GM12878 (cell line): ENCODE data around the gene DBET. TPM values are rescaled to one million over a fixed set of nuclear protein-coding genes. Genes with fewer than 3 reads are reported as not detected.

ENCODE experiments used
- ATAC-seq: fragments of 200-7000 bp; cut with Tn5 transposase; 3 replicates; pipeline ENCODE4 v1.9.1; 2020; ENCODE audit warnings: mild to moderate bottlenecking, moderate library complexity
- BruUV-seq: library from RNA; stranded (reverse); fragments of 400-500 nt; replicated peaks from 2 replicates; lab custom pipeline; 2021; lab: Mats Ljungman, UMichigan
- CTCF ChIA-PET: fragments of 300-600 bp; sonication (Branson Sonifier 250); formaldehyde crosslinking; extraction: SDS; loops from one replicate; lab custom pipeline; 2021; ENCODE audit warnings: inconsistent platforms; lab: Yijun Ruan, JAX
- POLR2A ChIA-PET: fragments of 350-600 bp; formaldehyde crosslinking; extraction: SDS; loops from one replicate; lab custom pipeline; 2021; ENCODE audit warnings: inconsistent platforms; lab: Charles Lee
- RAD21 ChIA-PET: fragments of 300-600 bp; sonication (Branson Sonifier 250); formaldehyde crosslinking; loops from one replicate; lab custom pipeline; 2023; ENCODE audit warnings: antibody characterized with exemption; ENCODE audit not compliant: unreplicated experiment; lab: Charles Lee
- SMC1A ChIA-PET: fragments of 300-600 bp; sonication (Branson Sonifier 250); formaldehyde crosslinking; loops from one replicate; lab custom pipeline; 2023; ENCODE audit not compliant: unreplicated experiment, uncharacterized antibody; lab: Charles Lee
- DNase-seq: peaks from one replicate; pipeline ENCODE4 v3.0.0-alpha.2; 2011; ENCODE audit warnings: low read depth, low spot score
- FAIRE-seq: peaks from 3 replicates; lab custom pipeline; 2011; peaks lifted over from hg19 to GRCh38; lab: Jason Lieb, UNC
- H2AFZ ChIP-seq: 2 replicates; pipeline ENCODE4 v1.6.0; 2011; ENCODE audit warnings: low read depth, low read length, control low read depth; ENCODE audit not compliant: control insufficient read depth
- H3K27ac ChIP-seq: 2 replicates; pipeline ENCODE4 v1.5.1; 2011; ENCODE audit warnings: control low read depth; ENCODE audit not compliant: control insufficient read depth, insufficient read depth
- H3K27me3 ChIP-seq, 2 experiments: replicated peaks in 1 of 2; 2 replicates each; pipeline versions ENCODE4 v1.6.0 to v1.6.1; 2011; ENCODE audit warnings: low read length in 1 of 2; ENCODE audit not compliant: control insufficient read depth in 2 of 2, insufficient read depth in 2 of 2
- H3K36me3 ChIP-seq, 2 experiments: 2 replicates each; pipeline ENCODE4 v1.5.1; 2011; ENCODE audit warnings: low read length in 1 of 2; ENCODE audit not compliant: control insufficient read depth in 2 of 2, insufficient read depth in 2 of 2
- H3K4me1 ChIP-seq: 2 replicates; pipeline ENCODE4 v1.6.1; 2011; ENCODE audit warnings: mild to moderate bottlenecking, low read length, moderate library complexity, mixed read lengths; ENCODE audit not compliant: control insufficient read depth, insufficient read depth
- H3K4me2 ChIP-seq: 2 replicates; pipeline ENCODE4 v1.6.0; 2011; ENCODE audit warnings: control low read depth; ENCODE audit not compliant: control insufficient read depth, insufficient read depth
- H3K4me3 ChIP-seq: fragments of 200-600 bp; sonication (generic); 2 replicates; pipeline ENCODE4 v1.5.1; 2016
- H3K79me2 ChIP-seq: 2 replicates; pipeline ENCODE4 v1.6.0; 2011; ENCODE audit warnings: low read length; ENCODE audit not compliant: control insufficient read depth, insufficient read depth
- H3K9ac ChIP-seq: 2 replicates; pipeline ENCODE4 v1.8.0; 2011; ENCODE audit warnings: low read length, control low read depth, mixed read lengths; ENCODE audit not compliant: control insufficient read depth, insufficient read depth
- H3K9me3 ChIP-seq: replicated peaks from 3 replicates; pipeline ENCODE4 v1.5.1; 2011; ENCODE audit warnings: mild to moderate bottlenecking, low read length; ENCODE audit not compliant: control insufficient read depth, insufficient read depth
- H4K20me1 ChIP-seq: 2 replicates; pipeline ENCODE4 v1.6.0; 2011; ENCODE audit not compliant: control insufficient read depth, insufficient read depth
- BACH1 ChIP-seq: fragments of 450-650 bp; IDR thresholded peaks from 2 replicates; pipeline ENCODE4 v1.6.1; 2017; ENCODE audit warnings: mild to moderate bottlenecking, borderline replicate concordance
- CEBPB ChIP-seq, 2 experiments: fragments of 150-350 bp in 1 of 2; IDR thresholded peaks; 2 replicates each; pipeline ENCODE4 v1.6.1; 2012 to 2014; ENCODE audit warnings: low read depth in 2 of 2, low read length in 2 of 2, borderline replicate concordance in 1 of 2, inconsistent platforms in 1 of 2
- E2F8 ChIP-seq: fragments of 450-650 bp; IDR thresholded peaks from 2 replicates; pipeline ENCODE4 v1.6.1; 2018; ENCODE audit warnings: mild to moderate bottlenecking, low read depth, moderate library complexity; ENCODE audit not compliant: partially characterized antibody
- HDAC6 ChIP-seq: fragments of 200-600 bp; sonication (generic); IDR thresholded peaks from one replicate; pipeline ENCODE4 v1.8.0; 2017; ENCODE audit warnings: antibody characterized with exemption; ENCODE audit not compliant: unreplicated experiment
- ZNF217 ChIP-seq: fragments of 450-650 bp; IDR thresholded peaks from 2 replicates; pipeline ENCODE4 v1.6.1; 2017; ENCODE audit warnings: antibody characterized with exemption, mild to moderate bottlenecking
- WGBS: methylation state at CpG from one replicate; pipeline ENCODE4 v1.1.6; 2016; ENCODE audit warnings: low lambda C conversion rate; ENCODE audit not compliant: insufficient replicate concordance, insufficient coverage; ENCODE audit errors: missing lambda C conversion rate; 5-methylcytosine and 5-hydroxymethylcytosine counted together
- in situ Hi-C: fragments of 300-500 bp; cut with MboI; formaldehyde crosslinking; loops from 9 replicates; pipeline ENCODE4 v1.14.3; 2018; ENCODE audit warnings: mixed read lengths
- intact Hi-C: fragments of 100-400 bp; cut with micrococcal nuclease; formaldehyde crosslinking; loops from one replicate; pipeline ENCODE4 v1.14.2; 2022; ENCODE audit not compliant: unreplicated experiment
- polyA plus RNA-seq, 11 experiments: library from polyadenylated mRNA; depleted of rRNA in 4 of 11; unstranded in 6 of 11; stranded (reverse) in 5 of 11; fragments of >200 nt; fragmentation: Nextera tagmentation in 4 of 11; fragmentation: Illumina TruSeq in 1 of 11; extraction: Ambion mirVana in 4 of 11; extraction: Trizol in 1 of 11; gene quantifications; 1 replicate in 1 of 11; 2 replicates in 10 of 11; pipeline versions ENCODE4 v1.2.1 to v1.2.3, GENCODE V29; 2011 to 2016; ENCODE audit warnings: inconsistent platforms in 2 of 11, missing spikeins in 2 of 11, low read depth in 1 of 11
- total RNA-seq, 4 experiments: library from RNA; depleted of rRNA in 3 of 4; stranded (reverse); fragments of >200 nt in 3 of 4; fragmentation: Illumina TruSeq in 1 of 4; extraction: Trizol in 1 of 4; gene quantifications; 2 replicates each; pipeline versions ENCODE4 v1.2.1 to v1.2.3, GENCODE V29; 2013 to 2021
- TF ChIP-seq, protein P1 (sequence below): IDR thresholded peaks from 2 replicates; pipeline ENCODE4 v1.6.1; 2011; ENCODE audit warnings: low read depth, low read length, improper control_type of control experiment, borderline replicate concordance
- TF ChIP-seq, protein P2 (sequence below): fragments of 450-650 bp; formaldehyde crosslinking; IDR thresholded peaks from 2 replicates; pipeline ENCODE4 v1.4.0; 2020; ENCODE audit warnings: mild to moderate bottlenecking, moderate library complexity

Gene DBET
- total and polyA plus RNA-seq, 10 of the 15 experiments (the other 5 are each of a cell fraction or from before 2014, with no cell fraction given) = not detected

DNA sequence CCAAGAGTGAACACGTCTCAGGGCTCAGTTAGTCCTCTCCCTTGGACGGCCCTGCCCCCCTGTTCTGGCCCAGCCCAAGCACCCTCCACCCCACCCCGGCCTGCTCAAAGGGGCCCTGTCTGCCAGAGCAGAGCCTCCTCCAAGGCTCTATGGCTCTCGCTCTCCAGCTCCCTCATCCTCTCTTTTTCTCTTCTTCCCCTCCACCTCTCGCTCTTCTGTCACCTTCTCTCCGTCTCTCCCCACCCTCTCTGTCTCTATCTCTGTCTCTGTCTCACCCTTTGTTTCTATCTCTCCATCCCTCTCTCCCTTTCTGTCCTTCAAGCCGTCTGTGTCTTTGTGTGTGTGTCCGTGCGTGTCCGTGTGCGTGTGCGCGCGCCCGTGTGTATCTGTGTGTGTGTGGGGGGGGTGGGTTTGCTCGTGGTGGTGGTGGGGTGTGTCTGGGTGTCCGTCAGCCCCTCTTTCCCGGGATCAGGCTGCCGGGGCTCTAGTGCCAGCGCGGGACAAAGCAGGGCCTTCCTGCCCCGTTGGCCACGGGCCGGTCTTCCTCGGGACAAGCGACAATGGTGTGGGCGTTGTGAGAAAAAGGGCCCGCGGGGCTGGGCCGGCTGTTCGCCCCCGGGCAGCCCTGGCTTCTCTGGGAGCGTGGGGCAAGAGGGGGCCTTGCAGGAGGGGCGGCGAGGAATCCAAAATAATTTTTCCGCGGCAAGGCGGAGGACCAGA lies 45.9 kb upstream of the DBET start:
- in situ Hi-C loops = no loop called here
- BruUV-seq = no TSS peak
- intact Hi-C loops = no loop called here

GRCh38 chr4:190019023-190019858 lies 45.1 kb upstream of the DBET start:
- H3K4me2 ChIP-seq = no peak overlapping the region
- TF ChIP-seq E2F8 (no peak), HDAC6 (no peak), BACH1 (no peak)
- TF ChIP-seq, protein P1, sequence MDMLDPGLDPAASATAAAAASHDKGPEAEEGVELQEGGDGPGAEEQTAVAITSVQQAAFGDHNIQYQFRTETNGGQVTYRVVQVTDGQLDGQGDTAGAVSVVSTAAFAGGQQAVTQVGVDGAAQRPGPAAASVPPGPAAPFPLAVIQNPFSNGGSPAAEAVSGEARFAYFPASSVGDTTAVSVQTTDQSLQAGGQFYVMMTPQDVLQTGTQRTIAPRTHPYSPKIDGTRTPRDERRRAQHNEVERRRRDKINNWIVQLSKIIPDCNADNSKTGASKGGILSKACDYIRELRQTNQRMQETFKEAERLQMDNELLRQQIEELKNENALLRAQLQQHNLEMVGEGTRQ = no peak
- TF ChIP-seq, protein P2, sequence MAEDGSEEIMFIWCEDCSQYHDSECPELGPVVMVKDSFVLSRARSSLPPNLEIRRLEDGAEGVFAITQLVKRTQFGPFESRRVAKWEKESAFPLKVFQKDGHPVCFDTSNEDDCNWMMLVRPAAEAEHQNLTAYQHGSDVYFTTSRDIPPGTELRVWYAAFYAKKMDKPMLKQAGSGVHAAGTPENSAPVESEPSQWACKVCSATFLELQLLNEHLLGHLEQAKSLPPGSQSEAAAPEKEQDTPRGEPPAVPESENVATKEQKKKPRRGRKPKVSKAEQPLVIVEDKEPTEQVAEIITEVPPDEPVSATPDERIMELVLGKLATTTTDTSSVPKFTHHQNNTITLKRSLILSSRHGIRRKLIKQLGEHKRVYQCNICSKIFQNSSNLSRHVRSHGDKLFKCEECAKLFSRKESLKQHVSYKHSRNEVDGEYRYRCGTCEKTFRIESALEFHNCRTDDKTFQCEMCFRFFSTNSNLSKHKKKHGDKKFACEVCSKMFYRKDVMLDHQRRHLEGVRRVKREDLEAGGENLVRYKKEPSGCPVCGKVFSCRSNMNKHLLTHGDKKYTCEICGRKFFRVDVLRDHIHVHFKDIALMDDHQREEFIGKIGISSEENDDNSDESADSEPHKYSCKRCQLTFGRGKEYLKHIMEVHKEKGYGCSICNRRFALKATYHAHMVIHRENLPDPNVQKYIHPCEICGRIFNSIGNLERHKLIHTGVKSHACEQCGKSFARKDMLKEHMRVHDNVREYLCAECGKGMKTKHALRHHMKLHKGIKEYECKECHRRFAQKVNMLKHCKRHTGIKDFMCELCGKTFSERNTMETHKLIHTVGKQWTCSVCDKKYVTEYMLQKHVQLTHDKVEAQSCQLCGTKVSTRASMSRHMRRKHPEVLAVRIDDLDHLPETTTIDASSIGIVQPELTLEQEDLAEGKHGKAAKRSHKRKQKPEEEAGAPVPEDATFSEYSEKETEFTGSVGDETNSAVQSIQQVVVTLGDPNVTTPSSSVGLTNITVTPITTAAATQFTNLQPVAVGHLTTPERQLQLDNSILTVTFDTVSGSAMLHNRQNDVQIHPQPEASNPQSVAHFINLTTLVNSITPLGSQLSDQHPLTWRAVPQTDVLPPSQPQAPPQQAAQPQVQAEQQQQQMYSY (CRISPR knock-in tag) = no peak

More for the DNA sequence above, 45.9 kb upstream of the DBET start:
- Histone ChIP-seq H3K4me2 (no peak overlapping the region), H2AFZ (no peak overlapping the region), H3K4me1 (no peaks in the 10 kb centered on the region), H3K4me3 (no peak overlapping the region), H4K20me1 (no peaks in the 10 kb centered on the region), H3K36me3 (no peaks in the 10 kb centered on the region), H3K79me2 (no peaks in the 10 kb centered on the region), H3K27ac (no peak overlapping the region), H3K9ac (no peak overlapping the region), H3K9me3 (peaks cover 7% of the 10 kb centered on the region; the same call in 1 of the 3 replicates), H3K27me3 (no peaks in the 10 kb centered on the region; a peak in 1 of 4 replicates)
- POLR2A ChIA-PET = no interaction called here
- SMC1A ChIA-PET = no interaction called here
- 46% methylated on average over 27 of the region's 38 CpGs for WGBS
- RAD21 ChIA-PET = no interaction called here
- FAIRE-seq = no peak
- no peak for TF ChIP-seq ZNF217
- TF ChIP-seq CEBPB (IDR thresholded peaks at IDR 0.05; ENCODE audit: borderline replicate concordance in 1 of 2, low read depth in 2 of 2, low read length in 2 of 2) = no peak
- DNase-seq = no peak
- CTCF ChIA-PET = no interaction called here
- ATAC-seq = no peak

More at GRCh38 chr4:190019023-190019858, 45.1 kb upstream of the DBET start:
- Histone ChIP-seq H3K4me1 (no peaks in the 10 kb centered on the region), H4K20me1 (no peaks in the 10 kb centered on the region), H2AFZ (no peak overlapping the region), H3K27ac (no peak overlapping the region), H3K9me3 (peaks cover 7% of the 10 kb centered on the region; the same call in 1 of the 3 replicates), H3K79me2 (no peaks in the 10 kb centered on the region), H3K36me3 (no peaks in the 10 kb centered on the region), H3K27me3 (no peaks in the 10 kb centered on the region; a peak in 1 of 4 replicates), H3K9ac (no peak overlapping the region), H3K4me3 (no peak overlapping the region)
- RAD21 ChIA-PET = no interaction called here
- no TSS peak for BruUV-seq
- intact Hi-C loops (no loop called here), in situ Hi-C loops (no loop called here)
- DNase-seq = no peak
- ATAC-seq = no peak
- SMC1A ChIA-PET = no interaction called here
- WGBS = 15% methylated on average over 56 of the region's 57 CpGs
- POLR2A ChIA-PET = no interaction called here
- no peak for FAIRE-seq
- CTCF ChIA-PET = no interaction called here
